Peyer's patch (tissue), 4 donors: Measurements from ENCODE around the gene EIPR1.

Experiments
- POLR2A ChIP-seq, 2 donors: fragments of 450-650 bp; IDR thresholded peaks; one replicate each; pipeline ENCODE4 v1.5.1; 2017; ENCODE audit warnings: antibody characterized with exemption in 2 of 2, mild to moderate bottlenecking in 2 of 2, moderate library complexity in 2 of 2
- TF ChIP-seq, protein P1 (sequence below), 6 experiments: fragments of 450-650 bp in 4 of 6; fragments of 200-600 bp in 2 of 6; sonication (generic) in 1 of 6; IDR thresholded peaks; one replicate each; pipeline ENCODE4 v1.5.1; 2017 to 2019; ENCODE audit warnings: antibody characterized with exemption in 6 of 6, mild to moderate bottlenecking in 3 of 6, moderate library complexity in 1 of 6

DNA sequence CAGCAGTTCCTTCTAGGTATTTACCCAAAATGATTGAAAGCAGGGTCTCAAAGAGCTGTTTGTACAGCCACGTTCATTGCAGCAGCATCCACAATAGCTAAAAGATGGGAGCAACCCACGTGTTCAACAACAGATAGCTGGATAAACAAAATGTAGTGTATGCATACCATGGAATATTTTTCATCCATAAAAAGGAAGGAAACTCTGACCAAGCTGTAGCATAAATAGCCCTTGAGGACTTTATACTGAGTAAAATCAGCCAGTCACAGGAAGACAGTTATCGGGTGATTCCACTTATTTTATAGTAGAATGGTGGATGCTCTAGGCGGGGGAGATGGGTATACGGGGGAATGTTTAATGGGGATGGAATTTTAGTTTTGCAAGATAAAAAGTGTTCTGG, 9.4 kb upstream of the EIPR1 start:
- TF ChIP-seq, protein P1, sequence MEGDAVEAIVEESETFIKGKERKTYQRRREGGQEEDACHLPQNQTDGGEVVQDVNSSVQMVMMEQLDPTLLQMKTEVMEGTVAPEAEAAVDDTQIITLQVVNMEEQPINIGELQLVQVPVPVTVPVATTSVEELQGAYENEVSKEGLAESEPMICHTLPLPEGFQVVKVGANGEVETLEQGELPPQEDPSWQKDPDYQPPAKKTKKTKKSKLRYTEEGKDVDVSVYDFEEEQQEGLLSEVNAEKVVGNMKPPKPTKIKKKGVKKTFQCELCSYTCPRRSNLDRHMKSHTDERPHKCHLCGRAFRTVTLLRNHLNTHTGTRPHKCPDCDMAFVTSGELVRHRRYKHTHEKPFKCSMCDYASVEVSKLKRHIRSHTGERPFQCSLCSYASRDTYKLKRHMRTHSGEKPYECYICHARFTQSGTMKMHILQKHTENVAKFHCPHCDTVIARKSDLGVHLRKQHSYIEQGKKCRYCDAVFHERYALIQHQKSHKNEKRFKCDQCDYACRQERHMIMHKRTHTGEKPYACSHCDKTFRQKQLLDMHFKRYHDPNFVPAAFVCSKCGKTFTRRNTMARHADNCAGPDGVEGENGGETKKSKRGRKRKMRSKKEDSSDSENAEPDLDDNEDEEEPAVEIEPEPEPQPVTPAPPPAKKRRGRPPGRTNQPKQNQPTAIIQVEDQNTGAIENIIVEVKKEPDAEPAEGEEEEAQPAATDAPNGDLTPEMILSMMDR (IDR thresholded peaks at IDR 0.05) = no peak
- no peak for TF ChIP-seq POLR2A (IDR thresholded peaks at IDR 0.05)
